Heart left ventricle (tissue), 16 donors: ENCODE measurements around the gene ALDH3A2. TPM values are rescaled to one million over a fixed set of nuclear protein-coding genes. Genes with fewer than 3 reads are reported as not detected.
A peak's percentile ranks its signal among the peaks of the same experiment; 100 is the strongest.

Experiments
- ATAC-seq, 4 donors: fragments of 200-7000 bp; cut with Tn5 transposase; one replicate each; pipeline ENCODE4 v1.9.1; 2020 to 2022; ENCODE audit warnings: moderate library complexity in 4 of 4, mild to moderate bottlenecking in 3 of 4, moderate number of reproducible peaks in 1 of 4
- DNase-seq, 5 donors: peaks; one replicate each; pipeline ENCODE4 v3.0.0-alpha.2; 2020
- H3K27ac ChIP-seq, 12 donors: fragments of 200-600 bp; sonication (generic) in 4 of 12; one replicate each; pipeline versions ENCODE4 v1.5.0 to v1.8.0; 2016 to 2022; ENCODE audit warnings: mild to moderate bottlenecking in 2 of 12
- H3K27me3 ChIP-seq, 9 donors: fragments of 200-600 bp; sonication (generic) in 2 of 9; one replicate each; pipeline versions ENCODE4 v1.5.1 to v1.8.0; 2016 to 2022; ENCODE audit warnings: mild to moderate bottlenecking in 3 of 9
- H3K36me3 ChIP-seq, 9 donors: fragments of 200-600 bp; sonication (generic) in 2 of 9; one replicate each; pipeline versions ENCODE4 v1.5.0 to v1.8.0; 2018 to 2022; ENCODE audit warnings: mild to moderate bottlenecking in 2 of 9
- H3K4me1 ChIP-seq, 12 donors: fragments of 200-600 bp; sonication (generic) in 4 of 12; one replicate each; pipeline versions ENCODE4 v1.5.0 to v1.8.0; 2016 to 2022; ENCODE audit warnings: mild to moderate bottlenecking in 3 of 12
- H3K4me3 ChIP-seq, 12 donors: fragments of 200-600 bp; sonication (generic) in 4 of 12; one replicate each; pipeline versions ENCODE4 v1.5.0 to v1.8.0; 2017 to 2022; ENCODE audit warnings: mild to moderate bottlenecking in 9 of 12, moderate library complexity in 4 of 12
- H3K9me3 ChIP-seq, 12 donors: fragments of 200-600 bp; sonication (generic) in 4 of 12; one replicate each; pipeline versions ENCODE4 v1.5.0 to v1.8.0; 2016 to 2022; ENCODE audit warnings: mild to moderate bottlenecking in 1 of 12
- CTCF ChIP-seq, 12 donors: fragments of 200-600 bp; sonication (generic) in 4 of 12; IDR thresholded peaks; one replicate each; pipeline versions ENCODE4 v1.5.0 to v1.8.0; 2018 to 2022; ENCODE audit warnings: antibody characterized with exemption in 12 of 12, mild to moderate bottlenecking in 5 of 12
- POLR2A ChIP-seq, 2 donors: fragments of 450-650 bp; IDR thresholded peaks; one replicate each; pipeline ENCODE4 v1.6.1; 2017; ENCODE audit warnings: antibody characterized with exemption in 2 of 2, mild to moderate bottlenecking in 2 of 2, moderate library complexity in 2 of 2
- WGBS, 4 donors: extraction: QIAGEN DNeasy Blood & Tissue Kit in 2 of 4; methylation state at CpG; one replicate each; pipeline versions ENCODE4 v1.1.5 to v1.1.7; 2013 to 2018; 5-methylcytosine and 5-hydroxymethylcytosine counted together
- intact Hi-C, 10 donors: fragments of 100-400 bp; cut with DNase I; formaldehyde crosslinking; loops; one replicate each; pipeline versions ENCODE4 v1.11.1 to v1.14.2; 2022
- polyA plus RNA-seq, 2 donors: library from polyadenylated mRNA; stranded (reverse); fragments of 200-250 nt; gene quantifications; one replicate each; pipeline ENCODE4 v1.2.3, GENCODE V29; 2013
- total RNA-seq, 9 donors: library from RNA; depleted of rRNA in 2 of 9; stranded (reverse); fragments of >200 nt in 2 of 9; fragmentation: NEBNext Ultra II Directional in 3 of 9; extraction: Animal tissue kit (Norgen Biotek cat#: 25700) in 3 of 9; gene quantifications; one replicate each; pipeline versions ENCODE4 v1.1.0 to v1.2.4, GENCODE V29; 2016 to 2023
- donor health status: ischemic (EF 13 %, LVEDD 7.1; RV severe dilation, severe dysfunction).
- donor health status: healthy with polysubstance abuse.
- donor health status: DM: no; HTN: yes; CAD: no.
- donor health status: DM: no; HTN: no; CAD: no.
- donor health status: ischemic (EF 25% LVEDD 6.9; RV normal size, moderate dysfunction).
- donor health status: ischemic (EF 25% LVEDD 5.7; RV mildly dilated, moderate dysfunction).
- donor health status: healthy.
- donor health status: DM: yes; HTN: yes; CAD: no.
- donor health status: ischemic (EF 35%, LVEDD 5.7; RV mildly dilated, moderate dysfunction).
- donor health status: nonischemic (EF 11% LVEDD 7.7; RV severe dilation, severe dysfunction).
- donor health status: DM: yes; HTN: yes; CAD: no.
- donor health status: PGD.
- donor health status: ischemic (EF 29% LVEDD 5.4; RV normal size, mild dysfunction).
- donor health status: nonischemic (EF 23%, LVEDD 6.1; RV moderate dilation, normal function).

ALDH3A2 gene
- total and polyA plus RNA-seq, 11 donors: 25.7 to 129 (median 71.8) TPM

GRCh38 chr17:19703828-19704613 lies 55.5 kb downstream of the ALDH3A2 start:
- DNase-seq (no peak), ATAC-seq (peak; percentile 33 to 70 (median 60))
- intact Hi-C loops: loop anchor here in 2 of 10 donors (10.0 kb wide), 2 partner anchors 51 to 61 kb away; no protein-coding TSS in a partner anchor
- Histone ChIP-seq H3K27ac (peak overlapping the region in 11 of 12 donors; percentile 25 to 72 (median 56)), H3K9me3 (no peaks in the 10 kb centered on the region), H3K4me3 (no peak overlapping the region), H3K4me1 (peaks cover 0 to 23% (median 10%) of the 10 kb centered on the region in 12 donors), H3K36me3 (no peaks in the 10 kb centered on the region), H3K27me3 (no peaks in the 10 kb centered on the region)
- WGBS, 4 donors: 54 to 60% (median 57%) methylated on average over 9 to 17 of the region's 17 CpGs
- TF ChIP-seq CTCF (IDR thresholded peaks at IDR 0.05) (peak in 1 of 12 donors; percentile 8), POLR2A (IDR thresholded peaks at IDR 0.05) (no peak)

GRCh38 chr17:19705201-19705600 lies 56.6 kb downstream of the ALDH3A2 start:
- intact Hi-C loops: loop anchor here in 3 of 10 donors (5.0 to 10.0 kb wide), 3 partner anchors 47 to 60 kb away; no protein-coding TSS in a partner anchor
- TF ChIP-seq POLR2A (IDR thresholded peaks at IDR 0.05) (no peak), CTCF (IDR thresholded peaks at IDR 0.05) (no peak)
- H3K27ac ChIP-seq: no peak overlapping the region
- no peaks in the 10 kb centered on the region for H3K36me3 ChIP-seq
- H3K9me3 ChIP-seq: no peaks in the 10 kb centered on the region
- DNase-seq: no peak
- H3K4me3 ChIP-seq: no peak overlapping the region
- no peaks in the 10 kb centered on the region for H3K27me3 ChIP-seq
- ATAC-seq: no peak
- H3K4me1 ChIP-seq: peaks cover 0 to 23% (median 10%) of the 10 kb centered on the region in 12 donors
- WGBS, 4 donors: 85 to 92% (median 87%) methylated on average over 13 of the region's 13 CpGs

- DNase-seq (no peak), ATAC-seq (no peak)
- no peaks in the 10 kb centered on the region for H3K9me3 ChIP-seq
- H3K27ac ChIP-seq: no peak overlapping the region
- peaks cover 0 to 23% (median 10%) of the 10 kb centered on the region in 12 donors for H3K4me1 ChIP-seq
- intact Hi-C loops: loop anchor here in 3 of 10 donors (5.0 to 10.0 kb wide), 3 partner anchors 46 to 59 kb away; no protein-coding TSS in a partner anchor
- no peak overlapping the region for H3K4me3 ChIP-seq
- no peaks in the 10 kb centered on the region for H3K27me3 ChIP-seq
- H3K36me3 ChIP-seq: no peaks in the 10 kb centered on the region
- 83 to 90% (median 85%) methylated on average over 20 to 22 of the region's 22 CpGs for WGBS, 4 donors
- TF ChIP-seq CTCF (IDR thresholded peaks at IDR 0.05) (no peak), POLR2A (IDR thresholded peaks at IDR 0.05) (no peak)
These were observed 57.5 kb downstream of the ALDH3A2 start for GRCh38 chr17:19705771-19706770.
